Lower lobe of right lung (tissue), 2 donors: Measurements from ENCODE around the gene RIPOR3. TPM values are rescaled to one million over a fixed set of nuclear protein-coding genes. Genes with fewer than 3 reads are reported as not detected.

Experiments used
- ATAC-seq, 2 donors: fragments of 200-7000 bp; cut with Tn5 transposase; one replicate each; pipeline ENCODE4 v1.9.1; 2020 to 2022; ENCODE audit warnings: mild to moderate bottlenecking in 2 of 2, moderate library complexity in 2 of 2
- DNase-seq: peaks from one replicate; pipeline ENCODE4 v3.0.0-alpha.2; 2020
- H3K27ac ChIP-seq: fragments of 200-600 bp; one replicate; pipeline ENCODE4 v1.8.0; 2022
- H3K27me3 ChIP-seq: fragments of 200-600 bp; one replicate; pipeline ENCODE4 v1.8.0; 2022; ENCODE audit warnings: low read depth
- H3K36me3 ChIP-seq: fragments of 200-600 bp; one replicate; pipeline ENCODE4 v1.8.0; 2022; ENCODE audit warnings: mild to moderate bottlenecking
- H3K4me1 ChIP-seq: fragments of 200-600 bp; one replicate; pipeline ENCODE4 v1.8.0; 2022
- H3K4me3 ChIP-seq: fragments of 200-600 bp; one replicate; pipeline ENCODE4 v1.8.0; 2022; ENCODE audit warnings: mild to moderate bottlenecking
- H3K9me3 ChIP-seq: fragments of 200-600 bp; one replicate; pipeline ENCODE4 v1.8.0; 2022
- intact Hi-C: fragments of 100-400 bp; cut with DNase I; formaldehyde crosslinking; loops from one replicate; pipeline ENCODE4 v1.11.0; 2022
- total RNA-seq: library from RNA; stranded (reverse); fragmentation: NEBNext Ultra II Directional; extraction: Animal tissue kit (Norgen Biotek cat#: 25700); gene quantifications from one replicate; pipeline ENCODE4 v1.2.1, GENCODE V29; 2021
- TF ChIP-seq, protein P1 (sequence below): fragments of 200-600 bp; IDR thresholded peaks from one replicate; pipeline ENCODE4 v1.8.0; 2022; ENCODE audit warnings: antibody characterized with exemption, mild to moderate bottlenecking
- donor health status: DM: no; HTN: yes; CAD: no; lungs with severe emphysema.

Gene RIPOR3
- total RNA-seq, 1 donor from 2014 or later = 11.0 TPM

DNA sequence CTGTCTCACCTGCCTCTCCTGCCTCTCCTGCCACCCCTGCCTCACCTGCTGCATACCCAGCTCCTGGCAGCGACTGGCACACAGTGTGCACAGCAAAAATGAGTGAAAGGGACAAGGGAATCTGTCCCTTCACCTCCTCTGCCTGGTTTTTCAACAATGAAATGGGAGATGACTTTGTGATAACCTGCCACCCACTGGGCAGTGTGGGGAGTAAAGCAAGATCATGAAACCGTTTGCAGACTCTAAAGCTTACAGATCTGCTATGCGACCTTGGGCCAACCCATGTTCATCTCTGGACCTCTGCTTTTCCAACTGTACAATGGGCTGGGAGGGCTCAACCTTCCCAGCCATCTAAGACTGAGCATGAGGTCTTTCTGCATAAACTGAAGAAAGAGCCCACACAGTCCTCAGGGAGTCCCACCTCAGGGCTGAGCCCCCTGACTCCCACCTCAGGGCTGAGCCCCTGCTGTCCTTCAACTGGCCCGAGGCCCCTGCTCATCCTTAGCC lies 81.1 kb downstream of the RIPOR3 start:
- no peak for ATAC-seq
- TF ChIP-seq, protein P1, sequence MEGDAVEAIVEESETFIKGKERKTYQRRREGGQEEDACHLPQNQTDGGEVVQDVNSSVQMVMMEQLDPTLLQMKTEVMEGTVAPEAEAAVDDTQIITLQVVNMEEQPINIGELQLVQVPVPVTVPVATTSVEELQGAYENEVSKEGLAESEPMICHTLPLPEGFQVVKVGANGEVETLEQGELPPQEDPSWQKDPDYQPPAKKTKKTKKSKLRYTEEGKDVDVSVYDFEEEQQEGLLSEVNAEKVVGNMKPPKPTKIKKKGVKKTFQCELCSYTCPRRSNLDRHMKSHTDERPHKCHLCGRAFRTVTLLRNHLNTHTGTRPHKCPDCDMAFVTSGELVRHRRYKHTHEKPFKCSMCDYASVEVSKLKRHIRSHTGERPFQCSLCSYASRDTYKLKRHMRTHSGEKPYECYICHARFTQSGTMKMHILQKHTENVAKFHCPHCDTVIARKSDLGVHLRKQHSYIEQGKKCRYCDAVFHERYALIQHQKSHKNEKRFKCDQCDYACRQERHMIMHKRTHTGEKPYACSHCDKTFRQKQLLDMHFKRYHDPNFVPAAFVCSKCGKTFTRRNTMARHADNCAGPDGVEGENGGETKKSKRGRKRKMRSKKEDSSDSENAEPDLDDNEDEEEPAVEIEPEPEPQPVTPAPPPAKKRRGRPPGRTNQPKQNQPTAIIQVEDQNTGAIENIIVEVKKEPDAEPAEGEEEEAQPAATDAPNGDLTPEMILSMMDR = no peak
- no peaks in the 10 kb centered on the region for H3K27me3 ChIP-seq
- no peak for DNase-seq
- no peaks in the 10 kb centered on the region for H3K36me3 ChIP-seq
- no peaks in the 10 kb centered on the region for H3K4me1 ChIP-seq
- no peak overlapping the region for H3K4me3 ChIP-seq
- H3K9me3 ChIP-seq = no peaks in the 10 kb centered on the region
- no peak overlapping the region for H3K27ac ChIP-seq
- intact Hi-C loops = no loop called here

DNA sequence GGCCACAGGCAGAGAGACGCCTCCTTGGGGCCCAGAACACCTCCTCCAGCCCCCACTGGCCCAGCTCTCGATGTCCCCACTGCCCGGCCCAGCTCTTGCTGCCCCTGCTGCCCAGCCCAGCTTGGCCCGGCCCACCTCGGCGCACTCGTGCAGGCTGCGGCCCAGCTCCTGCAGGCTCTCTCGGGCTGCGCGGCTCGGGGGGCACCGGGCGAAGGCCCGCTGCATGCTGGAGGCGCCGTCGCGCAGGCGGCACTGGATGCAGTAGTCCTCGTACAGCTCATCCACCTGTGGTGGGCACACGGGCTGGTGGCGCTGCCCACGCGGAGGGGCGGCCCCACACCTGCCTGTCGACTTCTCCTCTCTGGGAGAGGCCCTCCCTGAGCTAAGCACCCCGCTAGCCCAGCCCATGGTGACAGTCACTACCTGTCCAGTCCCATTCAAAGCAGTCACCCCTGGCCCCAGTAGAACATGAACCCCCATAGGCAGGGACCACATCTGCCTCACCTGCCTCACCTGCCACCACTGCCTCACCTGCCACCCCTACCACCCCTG lies 81.8 kb downstream of the RIPOR3 start:
- Histone ChIP-seq H3K27me3 (no peaks in the 10 kb centered on the region), H3K27ac (no peak overlapping the region), H3K4me1 (no peaks in the 10 kb centered on the region), H3K4me3 (no peak overlapping the region), H3K36me3 (no peaks in the 10 kb centered on the region), H3K9me3 (no peaks in the 10 kb centered on the region)
- intact Hi-C loops = no loop called here
- ATAC-seq (no peak), DNase-seq (no peak)
- TF ChIP-seq, protein P1 = no peak

DNA sequence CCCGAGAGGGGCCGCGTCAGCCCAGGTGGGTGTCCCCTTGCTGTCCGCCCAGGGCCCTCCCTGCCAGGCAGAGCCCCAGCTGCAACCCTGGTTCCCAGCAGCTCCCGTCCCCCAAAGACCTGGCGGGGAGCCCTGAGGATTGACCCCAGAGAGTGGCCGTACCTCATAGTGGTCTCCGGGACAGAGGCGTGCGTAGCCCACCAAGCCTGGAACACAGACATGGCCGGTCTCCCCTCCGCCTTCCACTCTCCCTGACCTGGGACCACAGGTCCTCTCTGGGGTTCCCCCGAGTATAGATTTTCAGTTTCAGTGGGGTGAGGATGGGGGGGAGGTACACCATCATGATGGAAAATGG lies 82.6 kb downstream of the RIPOR3 start:
- Histone ChIP-seq H3K9me3 (no peaks in the 10 kb centered on the region), H3K4me3 (no peak overlapping the region), H3K36me3 (no peaks in the 10 kb centered on the region), H3K4me1 (no peaks in the 10 kb centered on the region), H3K27ac (no peak overlapping the region), H3K27me3 (no peaks in the 10 kb centered on the region)
- ATAC-seq (peak in 1 of 2 donors; percentile 17), DNase-seq (no peak)
- TF ChIP-seq, protein P1 = no peak
- intact Hi-C loops = no loop called here

DNA sequence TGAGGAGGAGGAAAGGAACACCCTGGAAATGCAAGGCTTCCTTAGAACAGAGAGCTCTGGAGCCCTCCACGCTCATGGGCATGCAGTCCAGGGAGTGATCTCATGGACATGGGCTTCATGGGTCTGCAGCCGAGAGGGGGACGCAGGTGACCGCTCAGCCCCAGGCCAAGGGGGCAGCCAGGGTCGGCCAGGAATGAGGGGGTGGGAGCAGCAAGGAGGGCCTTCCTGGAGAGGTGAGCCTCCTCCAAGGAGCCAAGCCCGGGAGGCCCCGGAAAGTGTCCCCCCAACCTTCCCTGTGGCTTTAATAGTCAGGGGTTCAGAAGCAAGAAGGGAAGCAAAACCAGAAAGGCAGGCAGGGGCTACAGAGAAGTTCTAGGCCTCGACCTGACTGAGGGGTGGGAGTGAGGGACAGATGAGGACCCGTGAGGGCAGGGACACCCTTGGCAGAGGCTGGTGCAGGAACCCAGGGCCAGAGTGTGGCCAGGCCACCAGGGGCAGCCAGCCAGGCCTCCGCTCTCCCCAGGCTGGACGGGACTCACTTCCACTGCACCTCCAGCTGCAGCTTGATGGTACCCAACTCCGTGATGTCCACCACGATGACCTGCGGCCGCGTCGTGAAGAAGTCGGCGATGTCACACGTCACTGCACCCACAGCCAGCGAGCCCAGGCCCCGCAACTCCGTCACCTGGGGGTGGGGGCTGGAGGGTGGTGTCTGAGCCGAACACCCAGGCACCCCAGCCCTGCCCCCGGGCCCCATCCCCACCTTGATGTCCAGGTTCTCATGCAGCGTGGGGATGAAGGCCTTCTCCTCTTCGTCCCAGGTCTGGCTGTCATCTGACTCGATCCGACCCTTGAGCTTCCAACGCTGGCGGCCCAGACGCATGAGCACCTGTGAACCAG lies 83.2 kb downstream of the RIPOR3 start:
- Histone ChIP-seq H3K9me3 (no peaks in the 10 kb centered on the region), H3K36me3 (no peaks in the 10 kb centered on the region), H3K4me1 (no peaks in the 10 kb centered on the region), H3K27ac (no peak overlapping the region), H3K27me3 (no peaks in the 10 kb centered on the region), H3K4me3 (no peak overlapping the region)
- TF ChIP-seq, protein P1 = no peak
- ATAC-seq (no peak), DNase-seq (no peak)
- intact Hi-C loops = no loop called here

DNA sequence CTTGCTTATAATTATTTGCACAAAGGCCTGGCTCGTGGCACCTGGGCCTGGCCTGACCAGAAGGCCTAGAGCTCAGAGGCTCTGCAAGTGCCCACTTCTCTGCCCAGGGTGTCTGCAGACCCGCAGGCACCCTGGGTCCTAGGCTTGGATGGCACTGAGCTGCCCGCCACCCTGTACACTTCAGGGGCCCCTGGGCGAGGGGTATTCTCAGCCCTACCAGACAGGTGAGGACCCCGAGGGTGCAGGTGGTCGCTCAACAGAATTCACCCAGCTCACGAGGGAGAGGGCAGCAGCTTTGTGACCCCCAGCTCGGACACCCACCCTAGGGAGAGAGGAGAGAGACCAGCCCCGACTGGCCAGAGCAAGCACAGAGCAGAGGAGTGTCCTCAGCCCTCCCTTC lies 83.9 kb downstream of the RIPOR3 start:
- Histone ChIP-seq H3K36me3 (no peaks in the 10 kb centered on the region), H3K9me3 (no peaks in the 10 kb centered on the region), H3K27ac (no peak overlapping the region), H3K4me1 (no peaks in the 10 kb centered on the region), H3K27me3 (no peaks in the 10 kb centered on the region), H3K4me3 (no peak overlapping the region)
- intact Hi-C loops = no loop called here
- DNase-seq = no peak
- ATAC-seq = no peak
- TF ChIP-seq, protein P1 = no peak
